Measurements from ENCODE around the gene VTI1B. TPM values are rescaled to one million over a fixed set of nuclear protein-coding genes. Genes with fewer than 3 reads are reported as not detected.

Gene VTI1B
- total RNA-seq, 1 donor from 2014 or later: 122 TPM

DNA sequence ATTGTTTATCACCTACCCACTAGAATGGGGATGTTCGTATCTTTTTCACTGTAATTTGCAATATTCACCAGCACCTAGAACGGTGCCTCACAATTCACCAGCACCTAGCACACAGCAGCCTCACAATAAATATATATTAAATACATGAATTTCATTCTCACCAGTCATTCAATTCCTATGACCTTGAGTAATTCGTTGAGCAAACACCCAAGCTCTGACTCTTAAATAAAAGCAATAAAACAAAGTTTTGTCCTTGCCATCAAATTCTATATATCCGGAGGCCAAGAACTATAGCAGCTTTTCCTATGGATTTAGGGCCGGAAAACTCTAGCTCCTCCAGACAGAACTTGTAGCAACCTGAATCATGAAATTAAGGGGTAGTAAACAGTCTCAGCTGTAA lies 981 bp downstream of the VTI1B start:
- H3K36me3 ChIP-seq: peaks cover 9% of the 10 kb centered on the region
- peak overlapping the region; percentile 100 for H3K27ac ChIP-seq
- H3K4me3 ChIP-seq: peak overlapping the region; percentile 98
- TF ChIP-seq, protein P1, sequence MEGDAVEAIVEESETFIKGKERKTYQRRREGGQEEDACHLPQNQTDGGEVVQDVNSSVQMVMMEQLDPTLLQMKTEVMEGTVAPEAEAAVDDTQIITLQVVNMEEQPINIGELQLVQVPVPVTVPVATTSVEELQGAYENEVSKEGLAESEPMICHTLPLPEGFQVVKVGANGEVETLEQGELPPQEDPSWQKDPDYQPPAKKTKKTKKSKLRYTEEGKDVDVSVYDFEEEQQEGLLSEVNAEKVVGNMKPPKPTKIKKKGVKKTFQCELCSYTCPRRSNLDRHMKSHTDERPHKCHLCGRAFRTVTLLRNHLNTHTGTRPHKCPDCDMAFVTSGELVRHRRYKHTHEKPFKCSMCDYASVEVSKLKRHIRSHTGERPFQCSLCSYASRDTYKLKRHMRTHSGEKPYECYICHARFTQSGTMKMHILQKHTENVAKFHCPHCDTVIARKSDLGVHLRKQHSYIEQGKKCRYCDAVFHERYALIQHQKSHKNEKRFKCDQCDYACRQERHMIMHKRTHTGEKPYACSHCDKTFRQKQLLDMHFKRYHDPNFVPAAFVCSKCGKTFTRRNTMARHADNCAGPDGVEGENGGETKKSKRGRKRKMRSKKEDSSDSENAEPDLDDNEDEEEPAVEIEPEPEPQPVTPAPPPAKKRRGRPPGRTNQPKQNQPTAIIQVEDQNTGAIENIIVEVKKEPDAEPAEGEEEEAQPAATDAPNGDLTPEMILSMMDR (IDR thresholded peaks at IDR 0.05): no peak
- H3K9me3 ChIP-seq: no peaks in the 10 kb centered on the region
- H3K27me3 ChIP-seq: no peaks in the 10 kb centered on the region
- intact Hi-C loops (cut with DNase I): no loop called here
- peaks cover 32% of the 10 kb centered on the region for H3K4me1 ChIP-seq
- no peak for DNase-seq
- no peak for ATAC-seq

DNA sequence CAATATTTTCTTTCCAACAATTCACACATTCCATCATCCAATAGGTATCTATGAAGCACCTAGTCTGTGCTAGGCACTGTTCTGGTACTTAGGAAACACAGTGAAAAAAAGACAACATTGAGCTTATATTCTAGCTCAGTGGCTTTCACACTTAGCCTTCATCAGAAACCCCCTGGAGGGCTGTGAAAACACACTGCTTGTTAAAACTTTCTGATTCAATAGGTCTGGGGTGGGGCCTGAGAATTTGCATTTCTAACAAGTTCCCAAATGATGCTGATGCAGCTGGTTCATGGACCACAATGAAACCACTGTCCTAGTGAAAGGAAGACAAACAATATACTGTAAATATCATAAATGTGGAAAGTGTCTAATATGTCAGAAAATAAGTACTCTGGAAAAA lies 5.9 kb downstream of the VTI1B start:
- Histone ChIP-seq H3K4me1 (peaks cover 30% of the 10 kb centered on the region), H3K27ac (no peak overlapping the region), H3K36me3 (no peaks in the 10 kb centered on the region), H3K4me3 (no peak overlapping the region), H3K27me3 (no peaks in the 10 kb centered on the region), H3K9me3 (no peaks in the 10 kb centered on the region)
- DNase-seq (no peak), ATAC-seq (no peak)
- intact Hi-C loops (cut with DNase I): no loop called here
- TF ChIP-seq, protein P1 (IDR thresholded peaks at IDR 0.05): no peak

DNA sequence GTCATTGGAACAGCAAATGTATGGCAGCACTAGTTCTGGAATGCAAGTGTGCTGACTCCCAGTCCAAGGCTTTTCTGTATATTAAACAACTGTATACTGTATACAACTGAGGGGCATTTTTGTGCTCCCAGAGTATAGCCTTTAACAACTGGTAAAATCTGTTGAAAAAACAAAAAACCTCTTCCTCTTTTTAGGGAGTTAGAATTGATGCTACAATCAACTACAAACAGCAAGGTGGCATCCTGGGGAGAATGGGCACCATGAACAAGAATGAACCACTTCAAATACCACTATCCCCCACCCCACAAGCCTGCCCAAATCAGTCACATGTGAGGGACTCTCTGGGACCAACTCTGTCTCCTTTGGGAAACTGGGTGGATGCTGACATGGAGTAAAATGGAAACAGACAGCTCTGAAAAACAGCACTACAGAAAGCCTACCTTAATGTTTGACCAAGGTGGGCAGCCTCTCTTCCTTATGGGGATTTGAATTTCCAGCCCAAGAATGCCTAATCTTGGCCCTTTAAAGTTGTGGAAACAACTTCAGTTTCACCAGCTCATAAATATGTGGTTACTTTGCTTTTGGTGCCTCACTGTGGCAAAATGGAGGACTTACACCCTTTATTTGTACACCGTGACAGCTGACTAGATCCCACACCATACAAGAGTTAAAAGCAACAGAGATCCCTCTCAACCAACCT lies 7.5 kb downstream of the VTI1B start:
- Histone ChIP-seq H3K27ac (no peak overlapping the region), H3K4me3 (no peak overlapping the region), H3K9me3 (no peaks in the 10 kb centered on the region), H3K27me3 (no peaks in the 10 kb centered on the region), H3K36me3 (no peaks in the 10 kb centered on the region), H3K4me1 (peaks cover 14% of the 10 kb centered on the region)
- TF ChIP-seq, protein P1 (IDR thresholded peaks at IDR 0.05): peak; percentile 53
- no peak for DNase-seq
- ATAC-seq: peak; percentile 88
- intact Hi-C loops (cut with DNase I): no loop called here

DNA sequence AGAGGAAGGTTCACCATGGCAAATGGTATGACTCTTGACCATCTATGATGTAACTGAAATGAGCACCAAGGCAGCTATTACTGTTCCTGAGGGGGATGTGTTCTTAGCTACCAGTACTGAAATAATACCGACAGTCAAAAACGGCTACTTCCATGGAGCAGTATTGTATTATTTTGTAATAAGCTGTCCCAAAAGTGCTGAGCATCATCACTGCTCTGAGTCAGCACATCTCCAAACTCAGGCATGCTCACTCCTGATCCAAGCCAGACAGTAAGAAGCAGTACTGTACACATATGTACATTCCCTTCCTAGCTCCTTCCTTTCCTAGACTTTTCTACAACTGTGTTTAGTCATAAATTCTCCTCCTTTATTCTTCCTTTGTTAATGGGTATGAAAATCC lies 8.6 kb downstream of the VTI1B start:
- DNase-seq: no peak
- Histone ChIP-seq H3K4me1 (peaks cover 7% of the 10 kb centered on the region), H3K27ac (no peak overlapping the region), H3K4me3 (no peak overlapping the region), H3K9me3 (no peaks in the 10 kb centered on the region), H3K36me3 (peaks cover under 1% of the 10 kb centered on the region), H3K27me3 (no peaks in the 10 kb centered on the region)
- peak; percentile 42 for ATAC-seq
- intact Hi-C loops (cut with DNase I): no loop called here
- TF ChIP-seq, protein P1 (IDR thresholded peaks at IDR 0.05): no peak

DNA sequence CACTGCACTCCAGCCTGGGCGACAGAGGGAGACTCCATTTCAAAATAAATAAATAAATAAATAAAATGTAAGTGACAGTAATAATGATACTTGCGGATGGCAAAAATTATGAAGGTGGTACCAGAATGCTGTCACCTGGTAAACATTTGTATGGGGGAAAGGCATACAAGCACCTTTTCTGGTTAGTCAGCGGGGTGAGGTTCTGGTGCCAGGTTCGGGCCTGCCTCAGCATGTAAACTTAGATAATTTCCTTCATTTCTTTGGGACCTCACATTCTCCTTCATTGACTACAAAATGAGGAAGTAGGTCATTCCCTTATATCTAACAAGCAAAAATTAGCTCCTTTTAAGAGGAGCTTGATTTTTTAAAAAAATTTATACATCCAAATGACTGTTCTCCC lies 10.8 kb downstream of the VTI1B start:
- Histone ChIP-seq H3K9me3 (no peaks in the 10 kb centered on the region), H3K4me1 (peaks cover 7% of the 10 kb centered on the region), H3K36me3 (peaks cover 22% of the 10 kb centered on the region), H3K27me3 (no peaks in the 10 kb centered on the region), H3K27ac (no peak overlapping the region), H3K4me3 (no peak overlapping the region)
- intact Hi-C loops (cut with DNase I): no loop called here
- DNase-seq (no peak), ATAC-seq (no peak)
- TF ChIP-seq, protein P1 (IDR thresholded peaks at IDR 0.05): no peak

Measured in upper lobe of right lung (tissue), 1 donor.